Pancreas (tissue), 10 donors: ENCODE data around the gene NDOR1. TPM values are rescaled to one million over a fixed set of nuclear protein-coding genes. Genes with fewer than 3 reads are reported as not detected.

Experiments used
- ATAC-seq, 4 donors: fragments of 200-7000 bp; cut with Tn5 transposase; one replicate each; pipeline versions ENCODE4 v1.8.0 to v1.9.1; 2020; ENCODE audit warnings: mild to moderate bottlenecking in 4 of 4, moderate library complexity in 4 of 4
- DNase-seq, 6 donors: peaks; one replicate each; pipeline ENCODE4 v3.0.0-alpha.2; 2020
- FAIRE-seq: peaks from 2 replicates; lab custom pipeline; 2012; peaks lifted over from hg19 to GRCh38; lab: Jason Lieb, UNC
- H3K27ac ChIP-seq, 4 donors: fragments of 200-600 bp; sonication (generic); 1 replicate in 3 of 4; 2 replicates in 1 of 4; pipeline versions ENCODE4 v1.5.0 to v1.8.0; 2020
- H3K27me3 ChIP-seq, 4 donors: fragments of 200-600 bp; one replicate each; pipeline ENCODE4 v1.8.0; 2021
- H3K36me3 ChIP-seq, 3 donors: fragments of 200-600 bp; sonication (generic) in 1 of 3; one replicate each; pipeline versions ENCODE4 v1.5.0 to v1.8.0; 2020 to 2021
- H3K4me1 ChIP-seq, 3 donors: fragments of 200-600 bp; one replicate each; pipeline ENCODE4 v1.8.0; 2021
- H3K4me3 ChIP-seq, 4 donors: fragments of 200-600 bp; sonication (generic) in 2 of 4; one replicate each; pipeline versions ENCODE4 v1.5.0 to v1.8.0; 2020 to 2021
- H3K9me3 ChIP-seq, 4 donors: fragments of 200-600 bp; one replicate each; pipeline ENCODE4 v1.8.0; 2021
- WGBS, 2 donors: extraction: QIAGEN DNeasy Blood & Tissue Kit; methylation state at CpG; one replicate each; pipeline ENCODE4 v1.1.7; 2013; 5-methylcytosine and 5-hydroxymethylcytosine counted together
- intact Hi-C, 3 donors: fragments of 100-400 bp; cut with DNase I; formaldehyde crosslinking; loops; one replicate each; pipeline versions ENCODE4 v1.11.1 to v1.14.2; 2022
- polyA plus RNA-seq, 2 donors: library from polyadenylated mRNA; stranded (reverse); fragments of 200-250 nt; gene quantifications; one replicate each; pipeline ENCODE4 v1.2.3, GENCODE V29; 2013
- total RNA-seq, 6 donors: library from RNA; stranded (reverse); fragmentation: NEBNext Ultra II Directional in 4 of 6; extraction: Animal tissue kit (Norgen Biotek cat#: 25700) in 4 of 6; gene quantifications; one replicate each; pipeline versions ENCODE4 v1.2.1 to v1.2.4, GENCODE V29; 2021 to 2023
- TF ChIP-seq, protein P1 (sequence below), 4 donors: fragments of 200-600 bp; sonication (generic) in 3 of 4; IDR thresholded peaks; one replicate each; pipeline versions ENCODE4 v1.5.0 to v1.8.0; 2021; ENCODE audit warnings: antibody characterized with exemption in 4 of 4
- donor health status: healthy with polysubstance abuse.
- donor health status: DM: no; HTN: no; CAD: no; lungs with moderate emphysema.
- donor health status: DM: no; HTN: no; CAD: no.
- donor health status: control.
- donor health status: control.
- donor health status: Bipolar disorder and iron deficiency.
- donor health status: DM: yes; HTN: yes; CAD: no.
- donor health status: DM: no; HTN: no; CAD: no.
- donor health status: DM: no; HTN: no; CAD: no.
- donor health status: DM: yes; HTN: yes; CAD: no.

Gene NDOR1
- total and polyA plus RNA-seq, 8 donors = 4.6 to 25.4 (median 6.8) TPM

DNA sequence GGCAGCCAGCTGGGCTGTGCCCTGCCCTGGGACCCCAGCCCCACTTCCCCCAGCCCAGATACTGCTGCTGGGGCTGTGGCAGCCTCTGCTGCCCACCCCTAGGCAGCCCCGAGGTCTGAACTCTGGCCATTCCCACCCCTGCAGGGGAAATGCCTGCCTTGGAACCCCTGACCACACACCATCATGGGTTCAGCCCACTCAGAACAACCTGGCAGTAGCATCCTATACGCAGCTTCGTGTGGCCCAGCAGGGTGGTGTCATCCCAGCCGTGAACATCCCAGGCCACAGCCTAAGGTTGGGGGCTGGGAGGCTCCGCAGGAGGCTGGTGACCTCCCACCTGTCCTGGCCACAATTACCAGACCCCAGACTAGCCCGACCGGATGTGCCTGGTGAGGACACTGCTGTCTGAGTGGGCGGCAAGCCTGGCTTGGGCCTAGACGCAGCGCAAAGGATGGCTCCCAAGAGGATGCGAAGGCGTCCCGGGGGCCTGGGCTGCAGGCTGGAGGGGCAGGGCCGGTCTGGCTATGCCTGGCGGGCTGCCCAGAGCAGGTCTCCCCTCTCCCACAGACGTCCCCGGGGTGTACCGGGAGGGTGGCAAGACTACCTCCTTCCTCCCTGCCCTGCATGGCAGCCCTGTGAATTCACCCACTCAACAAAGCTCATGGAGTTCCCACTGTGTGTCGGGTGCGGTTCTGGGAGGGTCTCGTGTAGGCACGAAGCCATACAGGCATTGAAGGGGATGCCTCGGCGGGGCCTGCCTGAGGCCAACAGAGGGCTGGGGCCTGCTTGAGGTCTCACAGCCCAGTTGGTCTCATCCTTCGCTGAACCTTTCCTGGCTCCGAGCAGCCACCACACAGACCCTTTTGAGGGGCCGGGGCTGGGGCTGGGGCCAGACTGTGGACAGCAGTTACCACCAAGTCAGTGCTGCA, 23.7 kb downstream of the NDOR1 start:
- TF ChIP-seq, protein P1, sequence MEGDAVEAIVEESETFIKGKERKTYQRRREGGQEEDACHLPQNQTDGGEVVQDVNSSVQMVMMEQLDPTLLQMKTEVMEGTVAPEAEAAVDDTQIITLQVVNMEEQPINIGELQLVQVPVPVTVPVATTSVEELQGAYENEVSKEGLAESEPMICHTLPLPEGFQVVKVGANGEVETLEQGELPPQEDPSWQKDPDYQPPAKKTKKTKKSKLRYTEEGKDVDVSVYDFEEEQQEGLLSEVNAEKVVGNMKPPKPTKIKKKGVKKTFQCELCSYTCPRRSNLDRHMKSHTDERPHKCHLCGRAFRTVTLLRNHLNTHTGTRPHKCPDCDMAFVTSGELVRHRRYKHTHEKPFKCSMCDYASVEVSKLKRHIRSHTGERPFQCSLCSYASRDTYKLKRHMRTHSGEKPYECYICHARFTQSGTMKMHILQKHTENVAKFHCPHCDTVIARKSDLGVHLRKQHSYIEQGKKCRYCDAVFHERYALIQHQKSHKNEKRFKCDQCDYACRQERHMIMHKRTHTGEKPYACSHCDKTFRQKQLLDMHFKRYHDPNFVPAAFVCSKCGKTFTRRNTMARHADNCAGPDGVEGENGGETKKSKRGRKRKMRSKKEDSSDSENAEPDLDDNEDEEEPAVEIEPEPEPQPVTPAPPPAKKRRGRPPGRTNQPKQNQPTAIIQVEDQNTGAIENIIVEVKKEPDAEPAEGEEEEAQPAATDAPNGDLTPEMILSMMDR (IDR thresholded peaks at IDR 0.05) = no peak
- Histone ChIP-seq H3K4me3 (no peak overlapping the region), H3K36me3 (no peaks in the 10 kb centered on the region), H3K9me3 (no peaks in the 10 kb centered on the region), H3K4me1 (peaks cover 5 to 14% (median 10%) of the 10 kb centered on the region in 3 donors), H3K27ac (no peak overlapping the region), H3K27me3 (no peaks in the 10 kb centered on the region)
- FAIRE-seq = no peak
- ATAC-seq = no peak
- 69% methylated on average over 26 to 27 of the region's 27 CpGs for WGBS, 2 donors
- no peak for DNase-seq
- intact Hi-C loops = no loop called here

DNA sequence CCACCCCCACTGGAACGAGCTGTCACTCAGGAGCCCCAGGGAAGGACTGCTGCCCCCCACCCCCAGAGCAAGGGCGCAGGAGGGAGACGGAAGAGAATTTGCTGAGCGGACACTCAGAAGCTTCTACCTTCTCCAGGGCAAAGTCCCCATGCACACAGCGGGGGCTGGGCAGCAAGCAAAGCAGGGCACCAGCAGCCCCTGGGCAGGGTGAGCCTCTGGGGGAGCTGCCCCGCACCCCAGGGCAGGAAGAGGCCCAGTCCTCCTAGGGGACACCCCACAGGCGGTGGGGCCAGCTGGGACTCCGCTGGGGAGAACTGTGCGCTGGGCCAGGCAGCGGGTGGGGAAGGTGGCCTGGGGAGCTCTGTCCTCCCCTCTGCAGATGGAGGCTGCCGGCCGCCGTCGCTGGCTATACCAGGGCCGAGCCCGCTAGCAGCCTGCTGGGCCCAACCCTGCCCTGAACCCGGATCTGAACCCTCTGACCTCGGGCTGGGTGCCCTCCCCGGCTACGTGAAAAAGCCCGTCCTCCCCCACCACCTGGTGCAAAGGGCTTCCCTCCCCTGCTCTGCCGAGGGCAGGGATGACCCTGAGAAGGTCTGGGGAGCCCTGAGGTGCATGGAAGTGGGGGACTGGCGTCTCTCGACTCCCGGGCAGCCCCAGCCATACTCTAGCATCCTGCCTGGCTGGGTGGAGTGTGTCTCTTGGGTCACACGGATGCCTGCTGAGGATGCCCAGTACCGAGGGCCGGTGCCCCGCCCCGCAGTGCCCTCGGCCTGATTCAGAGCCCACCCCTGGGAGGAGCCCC, 24.6 kb downstream of the NDOR1 start:
- no peak for ATAC-seq
- H3K27ac ChIP-seq = no peak overlapping the region
- WGBS, 2 donors = 54 to 69% methylated on average over 27 to 31 of the region's 31 CpGs

DNA sequence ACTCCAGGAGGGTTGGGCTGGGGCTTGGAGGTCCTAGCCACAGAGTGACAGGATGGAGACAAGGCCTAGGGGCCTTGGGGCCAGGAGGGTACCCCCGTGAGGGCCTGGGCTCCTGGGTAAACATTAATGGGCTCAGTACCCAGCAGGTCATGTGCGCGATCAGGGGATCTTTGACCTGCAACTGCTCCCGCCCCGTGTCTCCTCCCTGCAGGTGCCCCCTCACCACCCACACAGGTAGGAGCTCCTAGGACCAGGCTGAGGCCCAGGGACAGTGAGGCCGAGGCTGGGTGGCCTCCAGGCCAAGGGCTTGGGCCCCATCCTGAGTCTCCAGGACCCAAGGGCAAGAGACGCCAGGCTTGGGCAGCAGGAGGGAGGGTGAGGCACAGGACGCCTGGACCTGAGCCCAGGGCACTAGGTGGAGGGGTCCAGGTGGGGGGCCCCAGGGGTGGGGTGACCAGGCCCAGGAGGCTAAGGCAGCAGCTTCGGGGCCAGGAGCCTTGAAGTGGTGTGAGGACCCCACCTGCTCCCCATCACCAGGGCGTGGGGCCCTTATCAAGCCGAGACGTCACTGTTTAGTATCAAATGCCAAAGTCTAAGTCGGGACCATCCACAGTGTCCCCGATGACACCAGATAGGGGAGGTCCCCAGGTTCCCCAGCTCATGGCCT, 25.3 kb downstream of the NDOR1 start, which contains the start of gene SLC34A3:
TSS of gene SLC34A3 (plus strand) at position 197 of the 667 bp plus-strand sequence. CDS start 802 bp downstream, outside the sequence.
- H3K4me1 ChIP-seq = peaks cover 5 to 14% (median 10%) of the 10 kb centered on the region in 3 donors
- intact Hi-C loops = loop anchor here (5.0 to 10.0 kb wide), 2 partner anchors 114 to 116 kb away; partner anchors contain the start of gene DPP7 (in 1 of the 3)
- H3K27me3 ChIP-seq = no peaks in the 10 kb centered on the region
- FAIRE-seq (no peak), DNase-seq (no peak), ATAC-seq (no peak)
- TF ChIP-seq, protein P1 (IDR thresholded peaks at IDR 0.05) = no peak
- no peaks in the 10 kb centered on the region for H3K9me3 ChIP-seq
- no peak within 1 kb of the TSS for H3K27ac ChIP-seq
- H3K4me3 ChIP-seq = no peak within 1 kb of the TSS
- no peaks in the 10 kb centered on the region for H3K36me3 ChIP-seq
- 68% methylated on average over 14 of the region's 14 CpGs for WGBS, 2 donors

More for the DNA sequence above, 24.6 kb downstream of the NDOR1 start:
- intact Hi-C loops = loop anchor here (5.0 to 10.0 kb wide), 2 partner anchors 113 to 115 kb away; partner anchors contain the start of gene DPP7 (in 1 of the 3)
- H3K4me3 ChIP-seq = no peak overlapping the region
- TF ChIP-seq, protein P1 (IDR thresholded peaks at IDR 0.05) = no peak
- no peaks in the 10 kb centered on the region for H3K36me3 ChIP-seq
- no peaks in the 10 kb centered on the region for H3K27me3 ChIP-seq
- no peak for FAIRE-seq
- no peak for DNase-seq
- peaks cover 5 to 14% (median 10%) of the 10 kb centered on the region in 3 donors for H3K4me1 ChIP-seq
- H3K9me3 ChIP-seq = no peaks in the 10 kb centered on the region

DNA sequence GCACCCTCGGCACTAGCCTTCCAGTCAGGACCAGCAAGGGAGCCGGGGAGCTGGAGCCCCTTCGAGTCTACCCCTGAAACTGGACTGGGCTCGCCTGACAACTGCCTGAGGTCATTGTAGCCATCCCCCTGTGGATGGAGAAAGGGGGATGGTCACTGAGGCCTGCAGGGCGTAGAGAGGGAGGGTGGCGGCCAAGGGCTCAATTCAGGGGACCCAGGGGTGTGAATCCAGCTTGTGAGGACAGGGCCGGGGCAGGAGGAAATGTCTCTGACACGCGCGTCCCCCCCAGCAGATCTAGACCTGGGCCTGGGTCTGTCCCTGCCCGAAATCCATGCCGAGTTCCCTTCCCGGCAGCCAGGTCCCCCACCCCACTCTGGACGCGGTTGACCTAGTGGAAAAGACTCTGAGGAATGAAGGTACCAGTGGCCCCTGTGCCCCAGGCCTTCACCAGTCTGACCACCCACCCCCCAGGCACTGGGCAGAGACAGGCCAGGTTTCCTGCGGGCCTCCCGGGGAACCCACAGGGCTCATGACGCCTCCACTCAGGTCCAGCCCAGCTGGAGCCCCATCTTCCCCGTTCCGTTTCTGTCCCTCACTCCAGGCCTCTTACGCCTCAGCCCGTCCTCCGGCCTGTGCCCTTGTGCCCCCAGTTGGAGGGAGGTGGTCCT, 26.0 kb downstream of the NDOR1 start:
- ATAC-seq (no peak), FAIRE-seq (no peak), DNase-seq (no peak)
- no peaks in the 10 kb centered on the region for H3K9me3 ChIP-seq
- H3K27ac ChIP-seq = no peak overlapping the region
- no peaks in the 10 kb centered on the region for H3K27me3 ChIP-seq
- TF ChIP-seq, protein P1 (IDR thresholded peaks at IDR 0.05) = no peak
- H3K4me3 ChIP-seq = no peak overlapping the region
- WGBS, 2 donors = 82 to 90% methylated on average over 23 of the region's 23 CpGs
- intact Hi-C loops = loop anchor here (5.0 to 10.0 kb wide), 2 partner anchors 114 to 117 kb away; partner anchors contain the start of gene DPP7 (in 1 of the 3)
- no peaks in the 10 kb centered on the region for H3K36me3 ChIP-seq
- peaks cover 5 to 14% (median 10%) of the 10 kb centered on the region in 3 donors for H3K4me1 ChIP-seq
